ENCODE measurements around the gene TTN. TPM values are rescaled to one million over a fixed set of nuclear protein-coding genes. Genes with fewer than 3 reads are reported as not detected.
A peak's percentile ranks its signal among the peaks of the same experiment; 100 is the strongest.

Gene TTN
- total RNA-seq, 1 donor from 2014 or later, result 2,803 TPM

GRCh38 chr2:178629463-178629862 lies 177.8 kb downstream of the TTN start:
- H3K27ac ChIP-seq (replicated peaks), result peak overlapping the region; percentile 83

GRCh38 chr2:178628605-178629004 lies 178.6 kb downstream of the TTN start:
- H3K36me3 ChIP-seq, result peaks cover 70% of the 10 kb centered on the region
- H3K9me3 ChIP-seq (replicated peaks), result no peaks in the 10 kb centered on the region
- peak overlapping the region; percentile 62 for H3K4me3 ChIP-seq
- no peak for TF ChIP-seq CTCF (IDR thresholded peaks at IDR 0.05; ENCODE audit: borderline replicate concordance)
- H3K27me3 ChIP-seq (ENCODE audit: low read depth), result no peaks in the 10 kb centered on the region
- H3K4me1 ChIP-seq, result peaks cover 71% of the 10 kb centered on the region
- no peak for DNase-seq
- peak overlapping the region; percentile 83 for H3K27ac ChIP-seq (replicated peaks)
- intact Hi-C loops (cut with micrococcal nuclease), result no loop called here

More at GRCh38 chr2:178629463-178629862, 177.8 kb downstream of the TTN start:
- Histone ChIP-seq H3K4me1 (peaks cover 72% of the 10 kb centered on the region), H3K9me3 (replicated peaks) (no peaks in the 10 kb centered on the region), H3K4me3 (peak overlapping the region; percentile 62), H3K27me3 (ENCODE audit: low read depth) (no peaks in the 10 kb centered on the region), H3K36me3 (peaks cover 69% of the 10 kb centered on the region)
- peak; percentile 55 for DNase-seq
- no peak for TF ChIP-seq CTCF (IDR thresholded peaks at IDR 0.05; ENCODE audit: borderline replicate concordance)
- intact Hi-C loops (cut with micrococcal nuclease), result no loop called here

GRCh38 chr2:178627401-178627800 lies 179.8 kb downstream of the TTN start:
- Histone ChIP-seq H3K27me3 (ENCODE audit: low read depth) (no peaks in the 10 kb centered on the region), H3K36me3 (peaks cover 70% of the 10 kb centered on the region), H3K4me1 (peaks cover 70% of the 10 kb centered on the region), H3K9me3 (replicated peaks) (no peaks in the 10 kb centered on the region), H3K4me3 (peak overlapping the region; percentile 62), H3K27ac (replicated peaks) (peak overlapping the region; percentile 83)
- DNase-seq, result no peak
- no peak for TF ChIP-seq CTCF (IDR thresholded peaks at IDR 0.05; ENCODE audit: borderline replicate concordance)
- intact Hi-C loops (cut with micrococcal nuclease), result no loop called here

- peaks cover 98% of the 10 kb centered on the region for H3K36me3 ChIP-seq
- H3K9me3 ChIP-seq (replicated peaks), result no peaks in the 10 kb centered on the region
- DNase-seq, result no peak
- intact Hi-C loops (cut with micrococcal nuclease), result no loop called here
- no peak for TF ChIP-seq CTCF (IDR thresholded peaks at IDR 0.05; ENCODE audit: borderline replicate concordance)
- no peak overlapping the region for H3K27ac ChIP-seq (replicated peaks)
- no peaks in the 10 kb centered on the region for H3K27me3 ChIP-seq (ENCODE audit: low read depth)
- H3K4me1 ChIP-seq, result peaks cover 32% of the 10 kb centered on the region
- no peak overlapping the region for H3K4me3 ChIP-seq
These were observed 191.3 kb downstream of the TTN start for GRCh38 chr2:178615969-178616368.

GRCh38 chr2:178602901-178603300 lies 204.3 kb downstream of the TTN start:
- Histone ChIP-seq H3K27me3 (ENCODE audit: low read depth) (no peaks in the 10 kb centered on the region), H3K4me3 (no peak overlapping the region), H3K27ac (replicated peaks) (no peak overlapping the region), H3K9me3 (replicated peaks) (no peaks in the 10 kb centered on the region), H3K36me3 (peaks cover 100% of the 10 kb centered on the region), H3K4me1 (peaks cover 31% of the 10 kb centered on the region)
- no peak for DNase-seq
- intact Hi-C loops (cut with micrococcal nuclease), result no loop called here
- no peak for TF ChIP-seq CTCF (IDR thresholded peaks at IDR 0.05; ENCODE audit: borderline replicate concordance)

Measured in left ventricle myocardium inferior (tissue), 1 donor.